GM12878 (cell line): Measurements from ENCODE around the gene HDAC7. TPM values are rescaled to one million over a fixed set of nuclear protein-coding genes. Genes with fewer than 3 reads are reported as not detected.
"Not testable (repeated sequence)": the region's sequence is repeated elsewhere in the genome, so short reads cannot be mapped to it uniquely, and the experiment has no call there.

Experiments used
- ATAC-seq: fragments of 200-7000 bp; cut with Tn5 transposase; 3 replicates; pipeline ENCODE4 v1.9.1; 2020; ENCODE audit warnings: mild to moderate bottlenecking, moderate library complexity
- BruUV-seq: library from RNA; stranded (reverse); fragments of 400-500 nt; replicated peaks from 2 replicates; lab custom pipeline; 2021; lab: Mats Ljungman, UMichigan
- CTCF ChIA-PET: fragments of 300-600 bp; sonication (Branson Sonifier 250); formaldehyde crosslinking; extraction: SDS; loops from one replicate; lab custom pipeline; 2021; ENCODE audit warnings: inconsistent platforms; lab: Yijun Ruan, JAX
- POLR2A ChIA-PET: fragments of 350-600 bp; formaldehyde crosslinking; extraction: SDS; loops from one replicate; lab custom pipeline; 2021; ENCODE audit warnings: inconsistent platforms; lab: Charles Lee
- RAD21 ChIA-PET: fragments of 300-600 bp; sonication (Branson Sonifier 250); formaldehyde crosslinking; loops from one replicate; lab custom pipeline; 2023; ENCODE audit warnings: antibody characterized with exemption; ENCODE audit not compliant: unreplicated experiment; lab: Charles Lee
- SMC1A ChIA-PET: fragments of 300-600 bp; sonication (Branson Sonifier 250); formaldehyde crosslinking; loops from one replicate; lab custom pipeline; 2023; ENCODE audit not compliant: unreplicated experiment, uncharacterized antibody; lab: Charles Lee
- DNase-seq: peaks from one replicate; pipeline ENCODE4 v3.0.0-alpha.2; 2011; ENCODE audit warnings: low read depth, low spot score
- FAIRE-seq: peaks from 3 replicates; lab custom pipeline; 2011; peaks lifted over from hg19 to GRCh38; lab: Jason Lieb, UNC
- H2AFZ ChIP-seq: 2 replicates; pipeline ENCODE4 v1.6.0; 2011; ENCODE audit warnings: low read depth, low read length, control low read depth; ENCODE audit not compliant: control insufficient read depth
- H3K27ac ChIP-seq: 2 replicates; pipeline ENCODE4 v1.5.1; 2011; ENCODE audit warnings: control low read depth; ENCODE audit not compliant: control insufficient read depth, insufficient read depth
- H3K27me3 ChIP-seq, 2 experiments: replicated peaks in 1 of 2; 2 replicates each; pipeline versions ENCODE4 v1.6.0 to v1.6.1; 2011; ENCODE audit warnings: low read length in 1 of 2; ENCODE audit not compliant: control insufficient read depth in 2 of 2, insufficient read depth in 2 of 2
- H3K36me3 ChIP-seq, 2 experiments: 2 replicates each; pipeline ENCODE4 v1.5.1; 2011; ENCODE audit warnings: low read length in 1 of 2; ENCODE audit not compliant: control insufficient read depth in 2 of 2, insufficient read depth in 2 of 2
- H3K4me1 ChIP-seq: 2 replicates; pipeline ENCODE4 v1.6.1; 2011; ENCODE audit warnings: mild to moderate bottlenecking, low read length, moderate library complexity, mixed read lengths; ENCODE audit not compliant: control insufficient read depth, insufficient read depth
- H3K4me2 ChIP-seq: 2 replicates; pipeline ENCODE4 v1.6.0; 2011; ENCODE audit warnings: control low read depth; ENCODE audit not compliant: control insufficient read depth, insufficient read depth
- H3K4me3 ChIP-seq: fragments of 200-600 bp; sonication (generic); 2 replicates; pipeline ENCODE4 v1.5.1; 2016
- H3K79me2 ChIP-seq: 2 replicates; pipeline ENCODE4 v1.6.0; 2011; ENCODE audit warnings: low read length; ENCODE audit not compliant: control insufficient read depth, insufficient read depth
- H3K9ac ChIP-seq: 2 replicates; pipeline ENCODE4 v1.8.0; 2011; ENCODE audit warnings: low read length, control low read depth, mixed read lengths; ENCODE audit not compliant: control insufficient read depth, insufficient read depth
- H3K9me3 ChIP-seq: replicated peaks from 3 replicates; pipeline ENCODE4 v1.5.1; 2011; ENCODE audit warnings: mild to moderate bottlenecking, low read length; ENCODE audit not compliant: control insufficient read depth, insufficient read depth
- H4K20me1 ChIP-seq: 2 replicates; pipeline ENCODE4 v1.6.0; 2011; ENCODE audit not compliant: control insufficient read depth, insufficient read depth
- BRCA1 ChIP-seq: IDR thresholded peaks from 2 replicates; pipeline ENCODE4 v1.6.1; 2011; ENCODE audit warnings: low read depth, low read length, improper control_type of control experiment
- IKZF2 ChIP-seq, 2 experiments: fragments of 450-650 bp; IDR thresholded peaks; 2 replicates each; pipeline ENCODE4 v1.6.1; 2017; ENCODE audit warnings: mild to moderate bottlenecking in 2 of 2, moderate library complexity in 2 of 2
- WGBS: methylation state at CpG from one replicate; pipeline ENCODE4 v1.1.6; 2016; ENCODE audit warnings: low lambda C conversion rate; ENCODE audit not compliant: insufficient replicate concordance, insufficient coverage; ENCODE audit errors: missing lambda C conversion rate; 5-methylcytosine and 5-hydroxymethylcytosine counted together
- in situ Hi-C: fragments of 300-500 bp; cut with MboI; formaldehyde crosslinking; loops from 9 replicates; pipeline ENCODE4 v1.14.3; 2018; ENCODE audit warnings: mixed read lengths
- intact Hi-C: fragments of 100-400 bp; cut with micrococcal nuclease; formaldehyde crosslinking; loops from one replicate; pipeline ENCODE4 v1.14.2; 2022; ENCODE audit not compliant: unreplicated experiment
- polyA plus RNA-seq, 11 experiments: library from polyadenylated mRNA; depleted of rRNA in 4 of 11; unstranded in 6 of 11; stranded (reverse) in 5 of 11; fragments of >200 nt; fragmentation: Nextera tagmentation in 4 of 11; fragmentation: Illumina TruSeq in 1 of 11; extraction: Ambion mirVana in 4 of 11; extraction: Trizol in 1 of 11; gene quantifications; 1 replicate in 1 of 11; 2 replicates in 10 of 11; pipeline versions ENCODE4 v1.2.1 to v1.2.3, GENCODE V29; 2011 to 2016; ENCODE audit warnings: inconsistent platforms in 2 of 11, missing spikeins in 2 of 11, low read depth in 1 of 11
- total RNA-seq, 4 experiments: library from RNA; depleted of rRNA in 3 of 4; stranded (reverse); fragments of >200 nt in 3 of 4; fragmentation: Illumina TruSeq in 1 of 4; extraction: Trizol in 1 of 4; gene quantifications; 2 replicates each; pipeline versions ENCODE4 v1.2.1 to v1.2.3, GENCODE V29; 2013 to 2021

HDAC7 gene
- total and polyA plus RNA-seq, 10 of the 15 experiments (the other 5 are each of a cell fraction or from before 2014, with no cell fraction given): 0.47 to 18.3 (median 5.4) TPM

GRCh38 chr12:47816403-47817271, 3.1 kb downstream of the HDAC7 start:
- ATAC-seq: no peak
- intact Hi-C loops: no loop called here
- WGBS: 32% methylated on average over 9 of the region's 12 CpGs
- CTCF ChIA-PET: interaction anchor here (0.9 to 5.0 kb wide), 9 partner anchors 9 to 147 kb away, joined by 3 to 108 read pairs (median 4); partner anchors contain the start of gene TMEM106C
- no peak for TF ChIP-seq BRCA1
- peak in 1 of 2 experiments; percentile 10; a peak in 1 of 4 replicates for TF ChIP-seq IKZF2 (IDR thresholded peaks at IDR 0.05)
- TF ChIP-seq, all 136 proteins: peak for 1
- Histone ChIP-seq H3K9ac (peak overlapping the region; percentile 10; the same call in 1 of the 2 replicates), H3K4me1 (peaks cover 55% of the 10 kb centered on the region), H2AFZ (no peak overlapping the region), H3K36me3 (no peaks in the 10 kb centered on the region; a peak in 1 of 4 replicates), H3K4me3 (peak overlapping the region; percentile 80; the same call in 1 of the 2 replicates), H3K27ac (no peak overlapping the region), H3K27me3 (peaks cover 0 to 7% of the 10 kb centered on the region in 2 experiments; a peak in 2 of 4 replicates), H3K9me3 (no peaks in the 10 kb centered on the region), H4K20me1 (no peaks in the 10 kb centered on the region; the same call in 1 of the 2 replicates), H3K4me2 (no peak overlapping the region), H3K79me2 (peaks cover 33% of the 10 kb centered on the region)
- SMC1A ChIA-PET: interaction anchor here (1.4 to 3.0 kb wide), 3 partner anchors 9 to 22 kb away, joined by 7 to 24 read pairs (median 12); no protein-coding TSS in a partner anchor
- in situ Hi-C loops: no loop called here
- DNase-seq (no peak), FAIRE-seq (no peak)
- RAD21 ChIA-PET: interaction anchor here (0.6 to 5.3 kb wide), 7 partner anchors 9 to 103 kb away, joined by 3 to 92 read pairs (median 11); no protein-coding TSS in a partner anchor
- POLR2A ChIA-PET: interaction anchor here (2.3 kb wide), 1 partner anchor 16 kb away, joined by 8 read pairs; no protein-coding TSS in a partner anchor
- BruUV-seq: no TSS peak

- H3K4me1 ChIP-seq: peaks cover 62% of the 10 kb centered on the region
- H3K27me3 ChIP-seq, BruUV-seq, H4K20me1 ChIP-seq, H3K4me3 ChIP-seq, in situ Hi-C loops, SMC1A ChIA-PET, H3K36me3 ChIP-seq, intact Hi-C loops, H3K9me3 ChIP-seq, H2AFZ ChIP-seq, DNase-seq, ATAC-seq, FAIRE-seq, H3K9ac ChIP-seq: not testable (repeated sequence)
- WGBS: 96% methylated on average over 5 of the region's 5 CpGs
- H3K27ac ChIP-seq: 0 out of 2 replicates have a peak overlapping the region, but pooled peaks have one; percentile 1
- ChIA-PET POLR2A (interaction anchor here (4.3 kb wide), 1 partner anchor 18 kb away, joined by 46 read pairs; no protein-coding TSS in a partner anchor), CTCF (interaction anchor here (8.0 kb wide), 1 partner anchor 24 kb away, joined by 81 read pairs; no protein-coding TSS in a partner anchor), RAD21 (interaction anchor here (3.2 to 9.0 kb wide), 3 partner anchors 17 to 19 kb away, joined by 11 to 202 read pairs (median 16); no protein-coding TSS in a partner anchor)
- peaks cover 33% of the 10 kb centered on the region for H3K79me2 ChIP-seq
- H3K4me2 ChIP-seq: 0 out of 2 replicates have a peak overlapping the region, but pooled peaks have one; percentile 92
These were observed 4.3 kb downstream of the HDAC7 start for GRCh38 chr12:47815447-47815846.
